Hematopoietic multipotent progenitor cell treated with erythropoietin and hydrocortisone succinate and interleukin-3 and kit ligand, for 8 days (in vitro differentiated cells): ENCODE data around the gene CIBAR2.

Experiments
- DNase-seq: peaks from one replicate; pipeline ENCODE4 v3.0.0-alpha.2; 2015

The CIBAR2 gene

GRCh38 chr16:85112364-85112763 is at the start of gene CIBAR2:
TSS of gene CIBAR2 (minus strand) at chr16:85112472. CDS start at chr16:85112352, 120 bp downstream.
- DNase-seq = no peak

- no peak for DNase-seq
These were observed 47.1 kb upstream of the CIBAR2 start for GRCh38 chr16:85159179-85159980.

GRCh38 chr16:85158743-85159178 is 46.5 kb upstream of the CIBAR2 start:
- DNase-seq = no peak

GRCh38 chr16:85157813-85158742 is 45.8 kb upstream of the CIBAR2 start:
- no peak for DNase-seq

- no peak for DNase-seq
These were observed 45.1 kb upstream of the CIBAR2 start for GRCh38 chr16:85157372-85157771.

- DNase-seq = no peak
These were observed 44.6 kb upstream of the CIBAR2 start for GRCh38 chr16:85156869-85157268.

GRCh38 chr16:85156440-85156839 is 44.2 kb upstream of the CIBAR2 start:
- DNase-seq = no peak

GRCh38 chr16:85153656-85154091 is 41.4 kb upstream of the CIBAR2 start:
- no peak for DNase-seq

GRCh38 chr16:85153046-85153445 is 40.8 kb upstream of the CIBAR2 start:
- DNase-seq = no peak

- DNase-seq = no peak
These were observed 40.2 kb upstream of the CIBAR2 start for GRCh38 chr16:85152414-85153030.

GRCh38 chr16:85151603-85152413 is 39.5 kb upstream of the CIBAR2 start:
- no peak for DNase-seq

GRCh38 chr16:85151079-85151602 is 38.9 kb upstream of the CIBAR2 start:
- no peak for DNase-seq

GRCh38 chr16:85150331-85150940 is 38.2 kb upstream of the CIBAR2 start:
- no peak for DNase-seq

- DNase-seq = no peak
These were observed 37.5 kb upstream of the CIBAR2 start for GRCh38 chr16:85149776-85150175.

GRCh38 chr16:85148931-85149330 is 36.7 kb upstream of the CIBAR2 start:
- no peak for DNase-seq

GRCh38 chr16:85146922-85147651 is 34.8 kb upstream of the CIBAR2 start:
- no peak for DNase-seq

- DNase-seq = no peak
These were observed 34.2 kb upstream of the CIBAR2 start for GRCh38 chr16:85146532-85146797.

- no peak for DNase-seq
These were observed 33.7 kb upstream of the CIBAR2 start for GRCh38 chr16:85145734-85146531.

GRCh38 chr16:85145188-85145587 is 32.9 kb upstream of the CIBAR2 start:
- DNase-seq = no peak
